Stimulated activated CD8-positive, alpha-beta memory T cell treated with anti-CD3 and anti-CD28 coated beads, Interleukin-12 subunit alpha, Interleukin-12 subunit beta, amount 100 ng/mL, for 1 hour (primary cell): ENCODE data around the gene HK3.

Source experiments
- DNase-seq: peaks from one replicate; pipeline ENCODE4 v3.0.0-alpha.2; 2020; ENCODE audit warnings: low read depth

The HK3 gene

GRCh38 chr5:176848651-176849050 lies 50.5 kb downstream of the HK3 start:
- DNase-seq: no peak

DNA sequence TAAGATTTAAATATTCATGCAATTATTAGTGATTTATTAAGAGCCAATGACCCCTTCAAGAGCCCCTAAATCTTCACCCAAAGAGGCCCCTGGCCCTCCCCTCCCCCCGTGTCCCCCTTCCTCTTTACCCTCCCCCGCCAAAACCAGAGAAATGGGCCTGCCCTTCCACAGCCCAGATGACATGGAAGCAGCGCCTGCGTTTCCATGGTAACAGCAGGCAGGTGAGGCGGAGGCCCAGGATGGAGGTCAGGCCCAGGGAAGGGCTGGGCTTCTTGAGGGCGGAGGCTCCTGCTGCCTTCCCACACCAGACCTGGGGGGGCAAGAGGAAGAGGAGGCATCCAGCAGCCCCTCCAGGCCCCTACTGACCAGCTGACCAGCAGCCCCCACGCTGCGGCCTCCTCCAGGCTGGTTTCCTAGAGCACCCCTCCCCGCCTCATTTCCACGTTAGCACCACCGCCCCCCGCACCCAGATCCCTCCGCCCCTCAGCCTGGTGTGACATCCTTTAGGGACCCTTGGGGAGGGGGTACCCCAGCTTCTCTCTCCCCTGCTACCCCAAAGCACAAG lies 51.3 kb downstream of the HK3 start:
- DNase-seq: no peak

GRCh38 chr5:176847148-176847547 lies 52.0 kb downstream of the HK3 start:
- DNase-seq: no peak

GRCh38 chr5:176846335-176847140 lies 52.6 kb downstream of the HK3 start:
- no peak for DNase-seq

GRCh38 chr5:176845392-176845713 lies 53.8 kb downstream of the HK3 start:
- DNase-seq: no peak

DNA sequence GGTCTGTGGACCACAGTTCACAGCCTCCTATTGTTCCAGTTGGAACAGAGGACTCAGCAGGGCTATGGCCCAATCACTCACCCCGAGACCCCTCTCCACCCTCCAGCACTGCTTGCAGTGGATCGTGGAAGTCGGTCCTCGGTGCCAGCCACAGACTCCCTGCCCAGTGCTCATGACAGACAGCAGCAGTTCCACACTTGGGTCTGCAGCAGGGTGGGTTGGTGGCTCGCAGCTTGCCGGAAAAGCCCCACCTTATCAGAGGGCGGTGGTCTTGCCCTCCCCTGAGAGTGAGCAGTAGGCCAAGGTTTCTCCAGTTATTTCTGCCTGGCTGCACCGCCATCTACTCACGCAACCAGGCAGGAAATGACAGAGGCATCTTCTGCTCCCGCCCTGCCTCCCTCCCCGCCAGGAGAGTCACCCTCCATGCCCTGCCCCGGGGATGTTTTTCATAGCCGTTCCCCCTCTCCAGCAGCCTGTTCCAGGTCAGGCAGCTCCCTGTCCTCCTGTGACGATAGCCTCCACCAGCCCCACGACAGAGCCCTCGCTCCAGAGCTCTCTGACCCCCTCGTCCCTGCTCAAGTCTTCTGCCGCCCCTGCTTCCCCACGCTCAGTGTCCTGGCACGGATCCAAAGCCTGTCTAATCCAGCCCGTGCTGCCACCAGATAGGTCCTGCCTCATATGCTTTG lies 54.3 kb downstream of the HK3 start:
- no peak for DNase-seq

- DNase-seq: no peak
These were observed 54.9 kb downstream of the HK3 start for GRCh38 chr5:176844281-176844680.

GRCh38 chr5:176843673-176844072 lies 55.5 kb downstream of the HK3 start:
- DNase-seq: no peak

DNA sequence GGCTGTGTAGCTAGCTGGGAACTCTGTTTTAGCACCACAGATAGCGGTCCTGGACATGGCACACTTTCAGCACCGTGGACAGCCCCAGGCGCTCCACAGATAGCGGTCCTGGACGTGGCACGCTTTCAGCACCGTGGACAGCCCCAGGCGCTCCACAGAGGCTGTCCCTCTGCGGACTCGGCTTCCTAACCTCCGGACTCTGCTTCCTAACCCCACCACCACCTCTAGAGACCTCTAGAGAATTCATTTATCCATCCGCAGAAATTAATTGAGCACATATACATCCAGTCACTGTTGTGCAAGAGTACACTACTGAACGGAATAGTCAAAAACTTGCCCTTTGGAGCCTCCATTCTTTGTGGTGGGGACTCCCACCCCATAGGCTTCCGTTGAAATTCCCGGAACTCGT lies 61.4 kb downstream of the HK3 start:
- peak; percentile 41 for DNase-seq

DNA sequence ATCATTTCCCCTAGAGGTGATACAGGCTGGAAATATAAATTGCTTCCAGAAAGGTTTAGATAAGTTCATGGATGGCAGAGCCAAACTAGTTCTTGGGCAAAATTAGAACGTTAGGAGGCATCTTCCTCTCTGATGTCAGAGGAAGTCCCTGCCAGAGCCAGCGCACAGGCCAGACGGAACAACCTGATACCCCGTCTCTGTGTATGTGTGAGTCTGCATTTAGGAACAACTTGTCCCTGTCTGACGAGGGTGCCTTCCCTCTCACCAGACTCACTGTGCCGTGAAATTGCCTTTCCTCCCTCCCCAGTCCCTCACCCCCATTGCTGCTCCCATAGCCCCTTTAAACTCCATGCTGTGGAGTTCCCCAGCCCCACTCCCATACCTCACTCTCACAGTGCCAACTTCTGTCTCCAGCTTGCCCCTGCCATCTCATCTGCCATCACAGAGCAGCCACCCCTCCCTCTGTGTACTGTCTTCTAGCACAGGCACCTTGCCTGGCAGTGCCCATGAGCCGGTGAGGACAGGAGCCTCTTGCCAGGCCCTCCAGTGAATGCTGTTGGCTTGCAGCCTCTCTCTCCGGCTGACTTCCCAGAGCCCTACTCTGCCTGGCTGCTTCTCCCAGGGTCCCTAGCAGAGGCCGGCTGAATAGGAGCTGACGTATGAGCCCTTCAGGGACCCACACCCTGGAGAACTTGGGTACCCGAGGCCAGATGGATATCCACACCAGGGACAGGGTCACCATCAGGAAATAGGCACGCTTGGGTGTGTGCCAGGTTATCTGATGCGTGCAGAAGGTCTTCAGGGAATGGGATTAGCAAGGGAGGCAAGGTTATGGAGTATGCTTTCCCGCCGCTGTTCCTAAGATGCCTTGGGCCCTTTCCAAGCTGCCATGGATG lies 62.1 kb downstream of the HK3 start:
- no peak for DNase-seq

GRCh38 chr5:176835918-176836317 lies 63.2 kb downstream of the HK3 start:
- no peak for DNase-seq

DNA sequence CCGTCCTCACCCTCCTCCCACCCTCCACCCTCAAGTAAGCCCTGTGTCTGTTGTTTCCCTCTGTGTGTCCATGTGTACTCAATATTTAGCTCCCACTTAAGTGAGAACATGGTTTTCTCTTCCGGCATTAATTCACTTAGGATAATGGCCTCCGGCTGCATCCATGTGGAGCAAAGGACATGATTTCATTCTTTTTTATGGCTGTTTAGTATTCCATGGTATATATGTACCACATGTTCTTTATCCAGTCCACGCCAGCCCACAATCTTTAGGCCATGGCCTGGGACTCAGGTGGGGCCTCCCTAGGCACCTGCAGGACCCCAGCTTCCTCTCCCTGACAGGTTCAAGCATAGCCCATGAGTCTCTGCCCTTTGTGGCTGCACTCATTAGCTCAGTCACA lies 65.9 kb downstream of the HK3 start:
- DNase-seq: no peak

GRCh38 chr5:176832162-176832561 lies 67.0 kb downstream of the HK3 start:
- no peak for DNase-seq

DNA sequence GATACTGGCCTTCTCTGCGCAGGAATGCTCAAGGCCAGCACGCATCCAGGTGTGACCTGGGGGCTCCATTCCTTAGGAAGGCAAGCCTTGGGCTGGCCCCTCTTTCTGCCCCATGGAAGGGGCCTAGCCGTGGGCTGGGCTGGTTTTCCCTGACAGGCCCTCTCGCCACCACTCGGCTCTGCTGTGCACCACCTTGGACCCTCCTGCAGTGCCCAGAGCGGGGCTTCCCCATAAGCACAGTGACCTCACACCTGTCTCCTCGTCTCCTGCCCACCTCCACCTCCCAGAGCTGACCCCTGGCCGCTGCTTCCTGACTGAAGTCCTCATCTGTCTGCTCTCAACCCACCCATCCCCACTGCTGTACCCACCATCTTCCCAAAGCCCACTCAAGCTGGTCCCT lies 67.7 kb downstream of the HK3 start:
- no peak for DNase-seq

- no peak for DNase-seq
These were observed 68.1 kb downstream of the HK3 start for GRCh38 chr5:176830995-176831423.
